ENCODE results near the gene STYK1. TPM values are rescaled to one million over a fixed set of nuclear protein-coding genes. Genes with fewer than 3 reads are reported as not detected.

STYK1 gene
- total and polyA plus RNA-seq, 9 of the 15 experiments (the other 6 are each of a cell fraction or from before 2014, with no cell fraction given), result 0.31 to 1.8 (median 0.64) TPM

DNA sequence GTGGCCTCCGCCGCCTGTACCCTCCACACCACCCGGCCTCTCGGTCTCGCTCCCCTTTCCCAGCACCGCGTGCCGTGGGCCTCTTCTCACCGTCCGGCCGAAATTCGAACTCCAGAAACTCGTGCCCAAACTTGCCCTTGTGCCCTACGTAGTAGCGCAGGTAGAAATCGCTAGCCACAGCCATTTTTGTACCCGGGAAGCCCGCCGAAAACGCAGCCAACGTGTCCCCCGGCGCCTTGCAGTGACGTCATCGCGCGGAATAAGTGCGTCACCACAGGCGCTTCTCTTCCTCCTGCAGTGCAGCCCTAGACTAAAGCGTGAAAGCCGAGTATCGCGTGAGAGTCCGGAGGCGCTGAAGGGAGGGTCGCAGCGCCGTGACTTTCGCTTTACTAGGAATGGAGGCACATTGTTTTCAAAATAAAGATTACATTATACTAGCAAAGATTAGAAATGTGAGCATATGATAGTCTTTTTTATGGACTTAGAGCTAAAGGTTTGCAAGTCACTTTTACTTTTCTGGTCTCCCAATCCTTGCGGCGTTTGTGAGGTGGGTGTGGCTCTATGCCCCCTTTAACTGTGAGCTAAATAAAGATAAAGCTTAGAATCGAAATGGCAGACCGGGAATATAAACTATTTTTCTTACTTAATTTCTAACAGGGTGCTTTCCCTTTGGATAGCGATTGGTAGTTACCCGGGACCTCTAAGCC is 60.4 kb downstream of the STYK1 start, which contains the start of gene MAGOHB (continued):
- TF ChIP-seq MEF2A (IDR thresholded peaks at IDR 0.05; ENCODE audit: control insufficient read depth, low read depth, low read length) (no peak), ARID4B (CRISPR knock-in tag; IDR thresholded peaks at IDR 0.05) (peak; percentile 38; the same call in 1 of the 2 replicates), SMARCA5 (IDR thresholded peaks at IDR 0.05) (no peak), MLX (CRISPR knock-in tag; conservative IDR thresholded peaks at IDR 0.05) (no peak), SMARCA4 (IDR thresholded peaks at IDR 0.05) (no peak), NRF1 (conservative IDR thresholded peaks at IDR 0.05 in 1 of 2, IDR thresholded peaks at IDR 0.05 in 1 of 2) (peak in 1 of 2 experiments; percentile 36; a peak in 2 of 4 replicates), GTF2A2 (tag; IDR thresholded peaks at IDR 0.05) (no peak), SRSF9 (IDR thresholded peaks at IDR 0.05; ENCODE audit: borderline replicate concordance, low read depth, low read length) (no peak), POLR2H (tag; IDR thresholded peaks at IDR 0.05; ENCODE audit: low read depth) (peak; percentile 55; the same call in 1 of the 2 replicates), FIP1L1 (IDR thresholded peaks at IDR 0.05; ENCODE audit: low read depth, low read length, poor library complexity, severe bottlenecking) (no peak), ZNF586 (CRISPR knock-in tag; conservative IDR thresholded peaks at IDR 0.05) (no peak), GABPB1 (CRISPR knock-in tag; IDR thresholded peaks at IDR 0.05) (peak; percentile 54; the same call in 1 of the 2 replicates), ELF4 (CRISPR knock-in tag; IDR thresholded peaks at IDR 0.05) (no peak), IFI16 (CRISPR knock-in tag; IDR thresholded peaks at IDR 0.05) (no peak), ZNF398 (CRISPR knock-in tag; IDR thresholded peaks at IDR 0.05) (no peak), SNIP1 (IDR thresholded peaks at IDR 0.05; ENCODE audit: low read depth) (no peak), ZNF830 (CRISPR knock-in tag; IDR thresholded peaks at IDR 0.05) (no peak), ZNF785 (CRISPR knock-in tag; IDR thresholded peaks at IDR 0.05) (no peak)
- TF ChIP-seq, protein P1, sequence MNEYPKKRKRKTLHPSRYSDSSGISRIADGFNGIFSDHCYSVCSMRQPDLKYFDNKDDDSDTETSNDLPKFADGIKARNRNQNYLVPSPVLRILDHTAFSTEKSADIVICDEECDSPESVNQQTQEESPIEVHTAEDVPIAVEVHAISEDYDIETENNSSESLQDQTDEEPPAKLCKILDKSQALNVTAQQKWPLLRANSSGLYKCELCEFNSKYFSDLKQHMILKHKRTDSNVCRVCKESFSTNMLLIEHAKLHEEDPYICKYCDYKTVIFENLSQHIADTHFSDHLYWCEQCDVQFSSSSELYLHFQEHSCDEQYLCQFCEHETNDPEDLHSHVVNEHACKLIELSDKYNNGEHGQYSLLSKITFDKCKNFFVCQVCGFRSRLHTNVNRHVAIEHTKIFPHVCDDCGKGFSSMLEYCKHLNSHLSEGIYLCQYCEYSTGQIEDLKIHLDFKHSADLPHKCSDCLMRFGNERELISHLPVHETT (CRISPR knock-in tag; conservative IDR thresholded peaks at IDR 0.05 in 1 of 2, IDR thresholded peaks at IDR 0.05 in 1 of 2), result 0 out of 4 replicates have a peak, but pooled peaks of 1 of the 2 experiments have one; percentile 45

Measured in K562 (cell line).